OCI-LY3 (cell line): ENCODE measurements around the gene PCNA.

ENCODE experiments used
- H2AFZ ChIP-seq: fragments of 200-600, 300-600 bp; shearing (Covaris generic); 2 replicates; pipeline ENCODE4 v1.6.0; 2014; ENCODE audit warnings: antibody characterized with exemption, low read depth, low read length
- H3K27ac ChIP-seq: fragments of 200-600, 300-600 bp; sonication (generic); 2 replicates; pipeline ENCODE4 v1.5.1; 2014; ENCODE audit warnings: mild to moderate bottlenecking, low read length, moderate library complexity, mixed read lengths
- H3K27me3 ChIP-seq: fragments of 200-600, 300-600 bp; sonication (generic); 2 replicates; pipeline ENCODE4 v1.6.1; 2014; ENCODE audit warnings: low read depth, low read length, mixed read lengths
- H3K36me3 ChIP-seq: fragments of 200-600, 300-600 bp; sonication (generic); replicated peaks from 2 replicates; pipeline ENCODE3; 2014; ENCODE audit warnings: low read depth, low read length, mixed read lengths
- H3K4me1 ChIP-seq: fragments of 300-600, 200-600 bp; sonication (generic); 2 replicates; pipeline ENCODE4 v1.6.1; 2014; ENCODE audit warnings: low read length, mixed read lengths
- H3K4me2 ChIP-seq: fragments of 200-600, 300-600 bp; sonication (generic); 2 replicates; pipeline ENCODE4 v1.6.1; 2014; ENCODE audit warnings: low read length, mixed read lengths
- H3K4me3 ChIP-seq: fragments of 300-600, 200-600 bp; sonication (generic); 2 replicates; pipeline ENCODE4 v1.5.1; 2014; ENCODE audit warnings: antibody characterized with exemption, mild to moderate bottlenecking, low read length, moderate library complexity
- H3K79me2 ChIP-seq: fragments of 300-600, 200-600 bp; shearing (Covaris generic); 2 replicates; pipeline ENCODE4 v1.6.1; 2014; ENCODE audit warnings: mild to moderate bottlenecking, low read length, mixed read lengths
- H3K9ac ChIP-seq: fragments of 300-600, 200-600 bp; shearing (Covaris generic); 2 replicates; pipeline ENCODE4 v1.6.0; 2014; ENCODE audit warnings: mild to moderate bottlenecking, low read length, moderate library complexity
- H3K9me3 ChIP-seq: fragments of 200-600, 300-600 bp; shearing (Covaris generic); 2 replicates; pipeline ENCODE4 v1.6.1; 2014; ENCODE audit warnings: low read length, mixed read lengths; ENCODE audit not compliant: insufficient read depth
- H4K20me1 ChIP-seq: fragments of 200-600, 300-600 bp; sonication (generic); 2 replicates; pipeline ENCODE4 v1.6.1; 2016; ENCODE audit warnings: low read length, mixed read lengths; ENCODE audit not compliant: insufficient read depth
- CTCF ChIP-seq: fragments of 200-600, 300-600 bp; sonication (generic); IDR thresholded peaks from 2 replicates; pipeline ENCODE4 v1.5.1; 2014; ENCODE audit warnings: antibody characterized with exemption, low read length, low read depth
- EZH2phosphoT487 ChIP-seq: fragments of 200-600 bp; shearing (Covaris generic); IDR thresholded peaks from 2 replicates; pipeline ENCODE4 v1.6.1; 2018; ENCODE audit warnings: antibody characterized with exemption, mixed run types, low read depth

PCNA gene

GRCh38 chr20:5065166-5065878 is 54.4 kb downstream of the PCNA start:
- Histone ChIP-seq H2AFZ (no peak overlapping the region), H3K27ac (no peak overlapping the region), H3K4me3 (no peak overlapping the region), H3K27me3 (no peaks in the 10 kb centered on the region; the same call in 1 of the 2 replicates), H3K9ac (no peak overlapping the region), H3K36me3 (no peaks in the 10 kb centered on the region), H3K9me3 (no peaks in the 10 kb centered on the region), H3K4me1 (no peaks in the 10 kb centered on the region), H3K4me2 (no peak overlapping the region), H3K79me2 (no peaks in the 10 kb centered on the region), H4K20me1 (no peaks in the 10 kb centered on the region)
- TF ChIP-seq CTCF (no peak), EZH2phosphoT487 (no peak)
